Left ventricle myocardium superior (tissue), 1 donor: ENCODE measurements around the gene ANKK1. TPM values are rescaled to one million over a fixed set of nuclear protein-coding genes. Genes with fewer than 3 reads are reported as not detected.
A peak's percentile ranks its signal among the peaks of the same experiment; 100 is the strongest.

Source experiments
- ATAC-seq: fragments of 200-7000 bp; cut with Tn5 transposase; one replicate; pipeline ENCODE4 v1.9.1; 2020; ENCODE audit warnings: mild to moderate bottlenecking, moderate library complexity
- DNase-seq: peaks from one replicate; pipeline ENCODE4 v3.0.0-alpha.2; 2020
- intact Hi-C: fragments of 100-400 bp; cut with micrococcal nuclease; formaldehyde crosslinking; loops from one replicate; pipeline ENCODE4 v1.11.0; 2022
- long read RNA-seq: library from polyadenylated mRNA; unstranded; transcript quantifications from one replicate; pipeline ENCODE4 v2.0.0, GENCODE V29; 2021
- total RNA-seq: library from RNA; stranded (reverse); fragmentation: NEBNext Ultra II Directional; extraction: Animal tissue kit (Norgen Biotek cat#: 25700); gene quantifications from one replicate; pipeline ENCODE4 v1.2.1, GENCODE V29; 2021
- donor health status: DM: no; HTN: yes; CAD: no; lungs with severe emphysema.

Gene ANKK1, protein sequence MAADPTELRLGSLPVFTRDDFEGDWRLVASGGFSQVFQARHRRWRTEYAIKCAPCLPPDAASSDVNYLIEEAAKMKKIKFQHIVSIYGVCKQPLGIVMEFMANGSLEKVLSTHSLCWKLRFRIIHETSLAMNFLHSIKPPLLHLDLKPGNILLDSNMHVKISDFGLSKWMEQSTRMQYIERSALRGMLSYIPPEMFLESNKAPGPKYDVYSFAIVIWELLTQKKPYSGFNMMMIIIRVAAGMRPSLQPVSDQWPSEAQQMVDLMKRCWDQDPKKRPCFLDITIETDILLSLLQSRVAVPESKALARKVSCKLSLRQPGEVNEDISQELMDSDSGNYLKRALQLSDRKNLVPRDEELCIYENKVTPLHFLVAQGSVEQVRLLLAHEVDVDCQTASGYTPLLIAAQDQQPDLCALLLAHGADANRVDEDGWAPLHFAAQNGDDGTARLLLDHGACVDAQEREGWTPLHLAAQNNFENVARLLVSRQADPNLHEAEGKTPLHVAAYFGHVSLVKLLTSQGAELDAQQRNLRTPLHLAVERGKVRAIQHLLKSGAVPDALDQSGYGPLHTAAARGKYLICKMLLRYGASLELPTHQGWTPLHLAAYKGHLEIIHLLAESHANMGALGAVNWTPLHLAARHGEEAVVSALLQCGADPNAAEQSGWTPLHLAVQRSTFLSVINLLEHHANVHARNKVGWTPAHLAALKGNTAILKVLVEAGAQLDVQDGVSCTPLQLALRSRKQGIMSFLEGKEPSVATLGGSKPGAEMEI
- 0.10 TPM for total RNA-seq
- long read RNA-seq: 0 reads

DNA sequence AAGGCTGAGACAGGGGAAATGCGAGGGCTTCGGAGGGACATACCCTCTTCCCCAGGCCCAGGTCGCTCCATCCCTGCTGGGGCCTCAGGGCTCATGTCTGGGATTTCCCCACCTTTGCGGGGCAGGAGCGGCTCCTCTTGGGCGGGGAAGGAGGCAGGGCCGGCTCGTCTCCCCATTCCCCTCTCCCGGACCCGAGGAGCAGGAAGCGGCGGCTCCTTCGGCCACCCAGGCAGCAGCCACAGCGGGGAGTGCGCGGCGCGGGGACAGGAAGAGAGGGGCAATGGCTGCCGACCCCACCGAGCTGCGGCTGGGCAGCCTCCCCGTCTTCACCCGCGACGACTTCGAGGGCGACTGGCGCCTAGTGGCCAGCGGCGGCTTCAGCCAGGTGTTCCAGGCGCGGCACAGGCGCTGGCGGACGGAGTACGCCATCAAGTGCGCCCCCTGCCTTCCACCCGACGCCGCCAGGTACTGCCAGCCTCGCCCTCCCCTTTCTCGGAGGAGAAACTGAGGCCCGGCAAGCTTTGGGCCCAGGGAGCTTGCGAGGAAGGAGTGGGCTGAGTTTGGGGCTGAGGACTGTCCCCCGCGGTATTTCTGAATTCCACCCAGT, at the start of gene ANKK1:
TSS of gene ANKK1 (plus strand) at position 175 of the 607 bp plus-strand sequence. CDS start at position 281, 106 bp downstream.
- DNase-seq (no peak), ATAC-seq (peak; percentile 14)
- intact Hi-C loops: no loop called here

GRCh38 chr11:113338730-113339129, 48.8 kb upstream of the ANKK1 start:
- ATAC-seq: no peak
- intact Hi-C loops: no loop called here
- DNase-seq: no peak

DNA sequence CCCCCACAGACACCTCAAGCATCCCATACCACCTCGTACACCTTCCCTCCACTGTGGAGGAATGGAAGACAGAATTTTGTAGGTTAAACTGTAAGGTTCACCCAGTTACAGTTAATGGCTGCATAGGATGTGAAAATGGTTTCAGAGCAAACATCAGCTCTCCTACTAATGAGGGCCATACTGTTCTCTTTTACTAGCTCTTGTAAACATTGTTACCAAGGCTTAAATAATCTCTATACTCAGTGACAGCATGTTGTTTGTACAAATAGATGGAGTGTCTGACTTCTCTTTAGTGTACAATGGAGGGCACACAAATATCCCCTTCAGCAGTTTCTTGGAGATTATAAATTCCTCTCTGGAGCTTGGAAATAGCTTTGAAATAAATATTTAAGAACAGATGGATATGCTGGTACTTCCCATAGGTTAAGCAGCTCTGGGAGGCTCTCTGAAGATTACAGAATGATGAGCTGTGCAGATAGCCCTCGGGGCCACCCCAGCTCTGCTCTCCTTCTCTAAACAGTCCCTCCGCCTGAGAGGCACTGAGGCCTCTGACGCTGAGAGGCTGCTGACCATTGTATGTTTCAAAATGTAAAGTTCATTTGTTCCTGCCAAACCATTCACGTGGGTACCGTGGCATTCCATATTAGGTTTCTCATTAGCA, 47.5 kb upstream of the ANKK1 start:
- ATAC-seq (no peak), DNase-seq (no peak)
- intact Hi-C loops: no loop called here

DNA sequence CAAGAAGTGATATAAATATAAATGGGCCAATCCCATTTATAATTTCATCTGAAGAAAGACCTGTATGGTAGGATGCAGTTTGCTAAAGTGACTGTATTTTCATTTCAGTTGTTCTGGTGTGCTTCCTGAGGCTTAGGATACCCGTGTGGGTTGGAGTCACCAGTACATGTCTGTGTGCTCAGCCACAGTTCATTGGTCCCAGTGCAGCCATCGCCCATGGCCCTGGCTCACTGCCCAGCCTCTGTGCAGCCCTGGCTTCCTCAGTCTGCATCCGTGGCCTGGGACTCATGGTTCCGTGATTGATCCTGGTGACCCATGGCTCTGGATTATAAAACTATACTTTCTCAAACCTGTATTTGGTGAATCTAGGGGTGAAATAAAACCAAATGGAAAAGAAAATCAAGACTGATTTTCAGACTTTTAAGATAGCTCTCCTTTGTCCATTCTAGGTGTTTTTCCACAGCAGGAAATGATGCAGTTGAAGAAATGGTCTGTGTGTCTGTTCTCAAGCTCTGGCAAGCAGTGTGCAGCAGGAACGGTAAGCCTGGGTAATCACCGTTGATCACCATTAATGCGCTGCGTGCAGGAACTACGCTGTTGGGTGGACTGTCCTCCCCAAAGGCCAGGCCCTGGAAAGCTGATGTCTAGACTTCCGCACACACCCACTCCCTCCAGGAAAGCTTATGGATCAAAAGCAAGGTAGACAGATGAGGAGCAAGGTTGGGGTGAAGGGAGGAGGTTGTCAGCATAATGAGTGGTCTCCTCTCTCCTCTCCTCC, 46.0 kb upstream of the ANKK1 start:
- ATAC-seq (peak; percentile 31), DNase-seq (no peak)
- intact Hi-C loops: no loop called here

DNA sequence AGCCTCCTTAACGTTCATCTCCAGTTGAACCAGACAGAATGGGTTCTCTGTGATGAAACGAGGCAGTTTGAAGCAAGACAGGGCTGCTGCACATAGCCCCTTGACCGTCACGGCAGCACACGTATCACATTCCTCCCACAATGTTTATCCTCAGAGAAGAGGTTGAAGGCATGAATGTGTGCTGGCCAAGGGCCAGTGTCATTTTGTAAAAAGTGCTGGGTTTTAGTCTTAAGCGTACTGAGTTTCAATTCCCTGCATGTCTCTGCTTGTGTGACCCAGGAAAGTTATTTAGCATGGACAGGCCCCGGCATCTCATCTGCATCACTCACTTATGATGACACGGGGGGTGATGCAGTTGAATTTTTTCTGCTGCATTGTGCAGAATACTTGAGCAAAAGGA, 41.6 kb upstream of the ANKK1 start:
- no peak for ATAC-seq
- intact Hi-C loops: no loop called here
- DNase-seq: no peak

DNA sequence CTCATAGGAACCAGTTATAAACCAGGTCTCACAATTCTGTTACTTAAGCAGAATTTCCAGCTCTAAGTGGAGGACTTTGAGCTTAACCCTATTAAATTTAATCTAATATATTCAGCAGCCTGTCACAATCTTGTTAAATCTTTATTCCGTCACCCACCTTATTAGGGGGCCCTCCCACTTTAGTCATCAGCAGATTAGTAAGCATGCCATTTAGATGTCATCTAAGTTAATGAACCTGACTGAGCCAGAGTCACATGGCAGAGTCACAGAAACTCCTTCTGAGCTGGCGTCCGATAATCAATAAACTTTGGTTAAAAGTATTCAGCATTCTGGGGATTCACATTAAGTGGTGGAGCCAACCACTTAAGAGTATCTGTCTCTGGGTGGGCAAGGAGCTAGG, 38.1 kb upstream of the ANKK1 start:
- intact Hi-C loops: no loop called here
- DNase-seq: no peak
- no peak for ATAC-seq

- ATAC-seq (no peak), DNase-seq (no peak)
- intact Hi-C loops: no loop called here
Observed at GRCh38 chr11:113350336-113351067, 37.1 kb upstream of the ANKK1 start.

DNA sequence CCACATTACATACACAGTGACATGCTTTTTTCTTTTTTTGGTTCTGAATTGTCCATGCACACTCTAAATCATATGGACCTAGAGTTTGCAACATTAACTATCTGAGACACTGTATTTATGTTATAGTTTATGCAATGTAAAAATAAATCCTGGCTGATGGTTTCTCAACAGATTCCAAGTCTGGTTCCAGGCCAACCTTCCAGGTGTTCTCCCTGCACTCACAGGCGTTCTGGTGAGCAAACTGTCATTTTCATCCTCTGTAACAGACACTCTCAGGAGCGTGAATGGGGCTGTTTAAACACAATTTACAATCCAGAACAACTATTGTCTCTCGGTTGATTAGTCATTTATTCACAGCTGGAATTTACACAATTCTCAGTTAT, 36.5 kb upstream of the ANKK1 start:
- intact Hi-C loops: no loop called here
- DNase-seq: no peak
- ATAC-seq: no peak

GRCh38 chr11:113351480-113351879, 36.1 kb upstream of the ANKK1 start:
- DNase-seq (no peak), ATAC-seq (no peak)
- intact Hi-C loops: no loop called here

DNA sequence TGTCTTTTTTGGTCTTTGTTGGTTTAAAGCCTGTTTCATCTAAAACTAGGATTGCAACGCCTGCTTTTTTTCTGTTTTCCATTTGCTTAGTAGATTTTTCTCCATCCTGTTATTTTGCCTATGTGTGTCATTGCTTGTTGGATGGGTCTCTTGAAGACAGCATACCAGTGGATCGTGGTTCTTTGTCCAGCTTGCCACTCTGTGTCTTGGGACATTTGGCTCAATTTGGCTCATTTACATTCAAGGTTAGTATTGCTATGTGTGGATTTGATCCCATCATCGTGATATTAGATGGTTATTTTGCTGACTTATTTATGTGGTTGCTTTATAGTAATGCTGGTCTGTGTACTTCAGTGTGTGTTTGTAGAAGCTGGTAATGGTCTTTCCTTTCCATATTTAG, 31.4 kb upstream of the ANKK1 start:
- no peak for DNase-seq
- intact Hi-C loops: no loop called here
- no peak for ATAC-seq

DNA sequence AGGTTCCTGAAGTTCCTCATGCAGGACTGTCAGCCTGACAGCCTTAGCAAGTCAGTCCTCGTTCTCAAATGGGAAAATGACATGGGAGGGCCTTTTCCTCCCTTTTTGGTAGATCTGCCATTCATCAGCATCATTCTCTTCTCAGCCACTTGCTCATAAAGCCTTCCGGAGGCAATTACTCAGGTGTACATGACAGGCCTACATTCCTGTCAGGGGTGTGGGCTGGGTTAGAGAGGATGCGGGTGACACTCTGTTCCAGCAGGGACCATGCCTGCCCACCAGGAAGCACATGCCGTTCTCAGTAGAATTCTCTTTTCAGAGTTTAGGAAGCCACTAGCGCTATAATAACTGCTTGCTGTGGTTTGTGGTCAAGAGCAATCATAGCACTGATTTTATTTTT, 24.2 kb upstream of the ANKK1 start:
- ATAC-seq: no peak
- intact Hi-C loops: no loop called here
- no peak for DNase-seq

- ATAC-seq (no peak), DNase-seq (no peak)
- intact Hi-C loops: no loop called here
Observed at GRCh38 chr11:113363996-113364641, 23.5 kb upstream of the ANKK1 start.

DNA sequence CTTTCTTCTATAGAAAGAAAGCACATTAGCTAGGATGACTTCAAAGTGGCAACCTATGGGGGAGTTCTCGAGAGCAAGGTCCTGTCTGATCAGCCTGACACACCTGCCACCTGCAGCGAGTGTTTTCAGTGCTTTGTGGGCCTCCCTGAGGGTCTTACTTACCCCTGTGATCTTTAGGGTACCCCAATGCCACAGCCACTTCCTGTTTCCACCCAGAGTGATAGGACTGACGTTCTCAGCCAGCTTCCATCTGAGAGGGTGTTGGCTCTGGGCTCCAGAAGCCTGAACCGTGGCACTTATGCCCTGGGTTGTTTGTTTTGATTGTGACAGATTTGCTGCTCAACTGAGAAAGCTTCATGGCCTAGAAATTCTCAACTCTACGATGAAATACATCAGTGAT, 21.7 kb upstream of the ANKK1 start:
- intact Hi-C loops: no loop called here

DNA sequence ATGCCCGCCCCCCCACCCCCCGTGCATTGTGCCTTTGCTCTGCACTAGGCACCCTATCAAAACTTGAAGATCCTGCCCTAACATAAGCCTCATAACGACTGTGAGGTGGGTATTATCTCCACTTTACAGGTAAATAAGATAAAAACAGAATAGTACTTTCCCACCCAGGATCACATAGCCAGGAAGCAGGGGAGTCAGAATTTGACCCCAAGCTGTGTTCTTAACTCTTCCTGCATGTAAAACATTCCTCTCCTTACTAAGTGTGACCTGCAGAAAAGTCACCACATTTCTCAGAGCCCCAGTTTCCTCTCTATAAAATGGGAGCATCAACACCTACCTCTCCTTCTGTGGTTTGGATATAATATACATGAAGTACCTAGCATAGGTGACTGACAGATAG, 18.2 kb upstream of the ANKK1 start:
- DNase-seq (no peak), ATAC-seq (no peak)
- intact Hi-C loops: no loop called here

More for the DNA sequence above, 21.7 kb upstream of the ANKK1 start:
- ATAC-seq: no peak
- DNase-seq: no peak

GRCh38 chr11:113370634-113371033, 16.9 kb upstream of the ANKK1 start:
- no peak for DNase-seq
- intact Hi-C loops: no loop called here
- no peak for ATAC-seq

GRCh38 chr11:113372309-113372708, 15.3 kb upstream of the ANKK1 start:
- intact Hi-C loops: no loop called here
- ATAC-seq: no peak
- no peak for DNase-seq

DNA sequence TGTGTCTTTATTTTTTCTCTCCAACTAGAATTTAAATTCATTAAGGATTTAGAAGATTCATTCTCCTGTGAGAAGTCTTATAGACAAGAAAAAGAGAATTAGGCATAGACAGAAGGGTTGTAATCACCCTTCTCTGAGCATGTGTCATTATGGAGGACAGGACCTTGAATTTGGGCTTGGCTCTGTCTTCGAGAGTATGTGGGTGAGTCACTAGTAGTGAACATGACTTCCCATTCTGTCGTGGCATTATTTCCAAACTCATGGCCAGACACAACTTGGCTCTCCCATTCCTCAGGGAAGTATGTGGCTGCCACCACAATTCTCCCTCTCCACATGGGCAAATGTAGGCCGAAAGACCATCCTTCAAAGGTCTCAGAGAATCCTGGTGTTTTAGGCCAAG, 14.3 kb upstream of the ANKK1 start:
- ATAC-seq (no peak), DNase-seq (no peak)
- intact Hi-C loops: no loop called here

- ATAC-seq: no peak
- intact Hi-C loops: no loop called here
- DNase-seq: no peak
Observed at GRCh38 chr11:113373981-113374560, 13.5 kb upstream of the ANKK1 start.
